ENCODE data around the gene SYCP3.

- no peak for TF ChIP-seq CTCF (IDR thresholded peaks at IDR 0.05)
- TF ChIP-seq ZFX (IDR thresholded peaks at IDR 0.05; ENCODE audit: borderline replicate concordance) = no peak
These were observed 16.9 kb downstream of the SYCP3 start for GRCh38 chr12:101722392-101722791.

All from 22Rv1 (cell line).